ENCODE data around the gene MANF.
"Not testable (repeated sequence)": the region's sequence is repeated elsewhere in the genome, so short reads cannot be mapped to it uniquely, and the experiment has no call there.

Gene MANF

DNA sequence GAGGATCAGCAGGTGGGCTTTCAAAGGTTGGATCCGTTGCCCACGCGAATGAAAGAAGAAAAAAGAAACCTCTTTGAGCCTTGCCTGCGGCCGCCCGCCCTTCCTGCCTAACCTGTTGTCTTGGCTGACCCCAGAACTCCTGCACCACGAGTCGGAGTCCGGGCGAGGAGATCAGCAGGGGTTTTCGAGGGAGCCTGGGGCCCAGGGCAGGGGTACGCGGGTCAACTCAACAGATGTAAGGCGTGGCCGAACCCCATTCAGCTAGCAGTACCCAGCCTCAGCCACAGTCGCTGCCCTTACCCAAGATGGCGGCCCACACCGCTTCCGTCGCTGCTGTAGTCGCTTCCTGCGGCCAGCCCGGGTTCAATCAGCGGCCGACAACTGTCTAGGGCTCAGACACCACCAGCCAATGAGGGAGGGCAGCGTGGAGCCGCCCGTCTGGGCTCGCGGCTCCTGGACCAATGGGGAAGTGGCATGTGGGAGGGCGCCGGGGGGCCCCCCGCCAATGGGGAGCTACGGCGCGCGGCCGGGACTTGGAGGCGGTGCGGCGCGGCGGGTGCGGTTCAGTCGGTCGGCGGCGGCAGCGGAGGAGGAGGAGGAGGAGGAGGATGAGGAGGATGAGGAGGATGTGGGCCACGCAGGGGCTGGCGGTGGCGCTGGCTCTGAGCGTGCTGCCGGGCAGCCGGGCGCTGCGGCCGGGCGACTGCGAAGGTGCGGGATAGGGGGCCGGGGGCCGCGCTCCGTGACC lies at the start of gene MANF:
MANF (plus strand) TSS at position 566 of the 748 bp plus-strand sequence; CDS start at position 618, 52 bp downstream.
- peak; percentile 93 for DNase-seq (ENCODE audit: low read depth, low spot score)

DNA sequence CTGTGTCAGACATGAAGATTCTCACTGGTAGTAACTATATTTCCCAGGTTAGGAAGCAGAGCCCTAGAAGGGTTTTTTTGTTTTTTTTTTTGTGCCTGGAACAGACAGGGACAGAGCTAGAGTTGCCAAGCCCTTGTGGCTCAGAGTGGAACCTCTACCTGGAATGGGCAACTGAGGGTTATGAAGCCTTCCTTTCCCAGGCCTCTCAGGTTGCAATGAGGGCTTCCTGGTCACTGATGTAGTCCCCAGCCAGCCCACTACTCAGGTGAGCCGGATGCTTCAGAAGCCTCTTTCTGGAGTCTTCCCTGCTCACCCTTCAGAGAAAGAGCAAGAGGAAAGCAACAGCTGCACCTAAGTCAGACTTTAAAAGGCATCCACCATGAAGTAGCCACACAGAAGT lies 48.8 kb upstream of the MANF start:
- no peak overlapping the region for H3K27ac ChIP-seq

More for the DNA sequence above, at the start of gene MANF:
- H3K27ac ChIP-seq, result peak within 1 kb of the TSS; percentile 69

DNA sequence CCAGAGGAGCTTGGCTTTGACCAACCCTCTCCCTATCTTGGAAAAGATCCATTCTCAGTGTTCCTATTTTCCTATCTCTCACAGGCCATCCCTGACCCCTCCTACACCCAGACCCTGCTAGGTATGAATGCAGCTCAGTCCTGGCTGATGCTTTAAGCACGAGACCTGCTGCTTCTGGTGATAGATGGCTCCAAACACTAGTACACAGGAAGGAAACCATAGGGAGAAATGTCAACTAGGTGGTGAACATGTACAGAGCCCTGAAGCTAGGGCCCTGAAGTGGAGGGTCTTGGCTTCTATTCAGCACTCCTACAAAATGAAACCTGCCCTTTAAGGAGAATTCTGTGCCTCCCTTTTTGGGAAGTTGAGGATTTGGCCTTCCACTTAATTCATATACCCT lies 47.4 kb upstream of the MANF start:
- no peak overlapping the region for H3K27ac ChIP-seq

More for the DNA sequence above, 48.8 kb upstream of the MANF start:
- no peak for DNase-seq (ENCODE audit: low read depth, low spot score)

DNA sequence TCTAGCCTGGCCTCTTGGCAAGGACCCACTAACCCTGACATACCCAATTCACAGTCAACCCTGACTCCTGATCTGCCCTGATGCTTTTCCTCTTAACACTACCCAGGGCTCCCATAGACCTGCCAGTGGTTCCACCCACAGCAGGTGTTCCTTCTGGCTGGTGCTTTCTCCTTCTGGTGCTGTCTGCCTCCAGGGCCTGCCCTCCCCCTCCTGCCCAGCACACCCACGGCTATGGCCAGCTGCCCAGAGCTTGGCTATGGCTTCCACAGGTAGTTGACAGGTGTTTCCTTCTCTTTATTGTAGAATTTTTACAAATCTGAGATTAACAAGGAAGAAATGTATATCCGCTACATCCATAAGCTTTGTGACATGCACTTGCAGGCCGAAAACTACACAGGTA lies 46.5 kb upstream of the MANF start:
- no peak for DNase-seq (ENCODE audit: low read depth, low spot score)

More for the DNA sequence above, 47.4 kb upstream of the MANF start:
- no peak for DNase-seq (ENCODE audit: low read depth, low spot score)

DNA sequence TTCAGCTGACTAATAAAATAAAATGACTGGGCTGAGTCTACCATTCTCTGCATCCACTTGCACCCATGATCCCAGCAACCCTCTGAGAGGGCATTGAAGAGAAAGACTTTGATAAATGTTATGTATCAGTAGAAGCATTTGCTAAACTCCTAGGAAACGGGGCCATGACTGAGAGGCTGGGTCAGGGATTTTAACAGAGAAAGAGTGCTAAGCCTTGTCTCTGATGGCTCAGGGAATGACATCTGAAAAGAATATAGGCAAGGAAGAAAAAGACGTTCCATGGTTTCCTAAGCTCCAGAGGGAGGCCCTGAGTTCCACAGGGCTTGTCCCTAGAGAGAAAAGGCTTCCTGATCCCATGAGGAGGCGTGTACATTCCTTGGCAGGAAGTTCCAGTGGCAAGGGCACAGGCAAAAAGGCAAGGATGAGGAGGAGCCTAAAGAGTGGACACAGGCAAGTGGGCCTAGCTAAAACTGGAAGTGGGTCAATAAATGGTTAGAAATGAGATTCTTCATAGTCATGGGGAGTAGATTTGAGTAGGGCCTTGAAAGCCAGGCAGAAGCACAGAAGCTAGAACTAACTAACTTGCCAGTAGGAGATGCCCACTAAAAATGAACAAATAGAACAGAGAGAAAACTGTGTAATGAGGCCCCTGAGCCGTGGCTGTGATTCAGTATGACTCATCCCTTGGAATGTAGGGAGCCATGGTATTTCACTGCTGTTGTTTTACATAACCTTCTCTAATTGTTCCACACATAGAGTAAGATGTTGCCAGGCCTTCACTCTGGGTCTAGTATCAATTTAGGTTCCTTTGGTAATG lies 44.9 kb upstream of the MANF start:
- DNase-seq (ENCODE audit: low read depth, low spot score), result peak; percentile 37
- peak overlapping the region; percentile 87 for H3K27ac ChIP-seq

More for the DNA sequence above, 46.5 kb upstream of the MANF start:
- H3K27ac ChIP-seq, result no peak overlapping the region

DNA sequence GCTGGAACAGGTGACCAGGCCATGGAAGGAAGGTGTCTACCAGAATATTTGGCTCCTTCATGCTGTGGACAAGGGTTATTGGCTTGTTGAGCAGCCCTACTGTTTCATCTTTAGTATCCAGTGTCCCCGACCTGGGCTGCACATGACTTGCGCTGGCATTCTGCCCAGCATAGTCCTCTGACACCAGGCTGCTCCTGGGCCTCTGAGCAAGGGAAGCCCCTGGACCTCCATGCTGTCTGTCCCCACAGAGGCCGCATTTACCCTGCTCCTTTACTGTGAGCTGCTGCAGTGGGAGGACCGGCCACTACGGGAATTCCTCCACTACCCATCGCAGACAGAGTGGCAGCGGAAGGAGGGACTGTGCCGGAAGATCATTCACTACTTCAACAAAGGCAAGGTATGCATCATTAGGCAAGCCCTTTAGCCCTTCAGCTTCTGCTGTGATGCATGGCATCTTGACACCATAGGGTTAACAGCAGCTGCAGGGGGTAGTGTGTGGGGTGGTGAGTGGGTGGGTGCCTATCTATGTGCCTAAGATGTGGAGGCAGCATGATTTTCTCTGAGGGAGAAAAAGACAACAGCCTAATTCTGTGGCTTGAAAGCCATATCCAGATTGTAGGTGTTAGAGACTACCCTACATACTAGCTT lies 44.0 kb upstream of the MANF start:
- H3K27ac ChIP-seq, result peak overlapping the region; percentile 87
- DNase-seq (ENCODE audit: low read depth, low spot score), result no peak

DNA sequence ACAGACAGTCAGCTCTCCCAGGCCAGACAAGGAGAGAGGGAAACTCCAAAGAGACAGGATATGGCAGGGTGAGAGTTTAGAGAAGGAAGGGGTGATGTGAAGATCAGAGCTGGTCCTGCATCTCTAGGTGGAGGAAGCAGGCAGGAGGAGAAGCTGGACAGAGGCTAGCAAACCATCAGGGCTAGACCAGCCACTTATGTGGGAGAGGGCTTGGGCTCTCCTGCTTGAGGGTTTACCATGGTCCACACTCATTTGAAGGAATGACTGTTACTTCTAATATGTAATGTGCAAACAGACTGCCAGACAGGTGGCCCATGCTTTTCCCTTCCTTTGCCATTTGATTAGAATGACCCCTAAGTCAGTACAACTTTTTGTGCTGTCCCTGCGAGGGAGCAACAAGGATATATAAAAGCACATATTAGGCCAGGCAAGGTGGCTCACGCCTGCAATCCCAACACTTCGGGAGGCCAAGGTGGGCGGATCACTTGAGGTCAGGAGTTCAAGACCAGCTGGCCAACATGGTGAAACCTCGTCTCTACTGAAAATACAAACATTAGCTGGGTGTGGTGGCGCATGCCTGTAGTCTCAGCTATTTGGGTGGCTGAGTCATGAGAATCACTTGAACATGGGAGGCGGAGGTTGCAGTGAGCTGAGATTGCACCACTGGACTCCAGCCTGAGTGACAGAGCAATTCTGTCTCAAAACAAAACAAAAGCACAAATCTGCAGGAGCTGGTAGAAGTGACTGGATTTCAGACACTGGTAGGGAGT lies 41.0 kb upstream of the MANF start:
- H3K27ac ChIP-seq, result peak overlapping the region; percentile 42
- no peak for DNase-seq (ENCODE audit: low read depth, low spot score)

DNA sequence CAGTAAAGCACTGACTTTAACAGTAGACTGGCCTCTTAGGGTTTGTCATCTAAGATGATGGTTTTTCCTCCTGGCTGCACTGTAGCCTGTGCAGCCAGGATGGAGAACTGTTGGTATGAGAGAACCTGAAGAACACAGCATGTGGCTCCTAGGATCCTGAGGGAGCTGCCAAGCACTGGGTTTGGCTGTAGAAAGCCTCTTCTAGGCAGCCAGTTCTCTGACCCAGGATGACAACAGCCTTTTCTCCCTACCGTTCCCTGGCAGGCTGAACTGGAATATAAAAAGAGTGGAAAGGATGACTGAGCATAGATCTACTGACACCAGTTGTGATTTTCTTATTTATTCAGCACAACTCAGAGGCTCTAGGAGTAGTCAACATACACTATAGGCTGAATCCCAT lies 34.3 kb upstream of the MANF start:
- DNase-seq (ENCODE audit: low read depth, low spot score), result no peak
- no peak overlapping the region for H3K27ac ChIP-seq

DNA sequence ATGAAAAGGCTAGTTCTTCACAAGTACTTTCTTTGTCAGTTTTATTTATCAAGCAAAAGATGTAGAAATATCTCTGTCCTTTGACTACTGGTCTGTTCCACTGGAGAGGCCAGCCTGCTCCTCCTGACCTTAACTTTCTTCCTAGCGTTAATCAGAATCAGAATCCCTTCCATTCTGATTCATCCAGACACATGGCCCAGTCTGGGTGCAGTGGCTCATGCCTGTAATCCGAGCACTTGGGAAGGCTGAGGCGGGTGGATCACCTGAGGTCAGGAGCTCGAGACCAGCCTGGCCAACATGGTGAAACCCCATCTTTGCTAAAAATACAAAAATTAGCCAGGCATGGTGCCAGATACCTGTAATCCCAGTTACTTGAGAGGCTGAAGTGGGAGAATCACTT lies 32.0 kb upstream of the MANF start:
- no peak overlapping the region for H3K27ac ChIP-seq
- DNase-seq (ENCODE audit: low read depth, low spot score), result no peak

DNA sequence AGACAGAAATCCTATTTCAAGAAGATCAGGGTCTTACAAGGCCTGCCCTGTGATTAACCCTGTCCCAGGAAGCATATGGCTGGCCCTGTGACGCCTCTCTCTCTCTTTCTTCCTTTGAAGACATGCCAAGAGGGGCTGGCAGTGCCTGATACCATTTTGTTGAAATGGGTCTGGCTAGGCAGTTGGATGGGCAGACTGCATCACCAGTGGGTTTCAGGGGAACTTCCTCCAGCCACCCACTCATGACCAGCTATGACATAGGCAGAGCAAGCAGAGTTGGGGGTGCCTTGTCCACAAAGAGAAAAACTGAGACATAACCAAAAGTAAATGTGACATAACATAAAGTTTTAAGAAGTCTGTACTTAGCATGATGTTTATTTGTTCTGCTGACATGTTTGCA lies 31.4 kb upstream of the MANF start:
- H3K27ac ChIP-seq, result no peak overlapping the region
- DNase-seq (ENCODE audit: low read depth, low spot score), result no peak

DNA sequence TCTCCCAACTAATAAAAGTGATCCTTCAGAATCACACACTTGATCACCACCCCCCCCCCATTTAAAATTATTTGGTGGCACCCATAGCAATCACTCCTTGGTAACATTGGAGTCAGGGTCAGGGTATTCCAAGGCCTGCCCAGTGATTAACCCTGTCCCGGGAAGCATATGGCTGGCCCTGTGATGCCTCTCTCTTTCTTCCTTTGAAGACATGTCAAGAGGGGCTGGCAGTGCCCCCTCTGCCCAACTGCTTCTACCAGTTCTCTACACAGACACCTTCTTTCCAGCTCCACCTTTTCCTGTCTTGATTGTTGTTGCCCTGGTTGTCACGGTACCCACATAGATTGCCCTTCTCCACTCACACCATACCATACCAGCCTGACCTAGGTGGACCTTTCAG lies 30.9 kb upstream of the MANF start:
- no peak for DNase-seq (ENCODE audit: low read depth, low spot score)
- H3K27ac ChIP-seq, result no peak overlapping the region

DNA sequence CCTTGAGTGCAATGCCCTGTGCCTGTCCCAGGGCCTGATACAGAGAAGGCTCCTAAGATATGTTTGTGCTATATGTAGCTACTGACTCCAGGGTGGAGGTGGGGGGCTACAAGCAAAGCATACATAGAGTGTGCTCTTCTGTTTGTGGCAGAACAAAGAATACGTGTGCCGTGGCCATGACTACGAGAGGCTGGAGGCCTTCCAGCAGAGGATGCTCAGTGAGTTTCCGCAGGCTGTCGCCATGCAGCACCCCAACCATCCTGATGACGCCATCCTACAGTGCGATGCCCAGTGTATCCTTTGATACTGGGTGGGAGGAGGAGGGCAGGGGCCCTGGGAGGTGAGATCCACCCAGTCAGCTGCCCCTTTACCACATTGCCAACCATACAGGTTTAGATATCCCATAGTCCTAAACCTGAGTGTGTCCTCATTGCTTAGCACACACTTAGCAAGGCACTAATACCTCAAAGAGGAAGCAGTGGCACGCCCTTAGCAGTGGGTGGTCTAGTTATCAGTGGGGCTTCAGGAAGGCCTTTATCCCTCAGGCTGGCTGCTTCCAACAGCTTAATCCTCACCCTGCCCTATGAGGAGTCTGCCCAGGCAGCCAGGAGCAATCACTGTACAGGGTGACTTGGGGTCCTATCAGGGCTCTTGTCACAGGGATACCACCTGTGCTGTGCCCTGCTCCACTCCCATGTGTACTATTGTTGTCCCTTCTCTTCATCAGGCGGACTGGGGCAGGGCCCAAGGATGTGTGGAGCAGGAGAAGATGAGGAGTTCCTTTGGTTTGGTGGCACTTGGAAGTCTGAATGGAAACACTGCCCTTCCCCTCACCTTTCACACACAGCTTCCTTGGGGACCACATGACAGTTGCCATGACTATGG lies 30.1 kb upstream of the MANF start:
- H3K27ac ChIP-seq, result no peak overlapping the region
- no peak for DNase-seq (ENCODE audit: low read depth, low spot score)

DNA sequence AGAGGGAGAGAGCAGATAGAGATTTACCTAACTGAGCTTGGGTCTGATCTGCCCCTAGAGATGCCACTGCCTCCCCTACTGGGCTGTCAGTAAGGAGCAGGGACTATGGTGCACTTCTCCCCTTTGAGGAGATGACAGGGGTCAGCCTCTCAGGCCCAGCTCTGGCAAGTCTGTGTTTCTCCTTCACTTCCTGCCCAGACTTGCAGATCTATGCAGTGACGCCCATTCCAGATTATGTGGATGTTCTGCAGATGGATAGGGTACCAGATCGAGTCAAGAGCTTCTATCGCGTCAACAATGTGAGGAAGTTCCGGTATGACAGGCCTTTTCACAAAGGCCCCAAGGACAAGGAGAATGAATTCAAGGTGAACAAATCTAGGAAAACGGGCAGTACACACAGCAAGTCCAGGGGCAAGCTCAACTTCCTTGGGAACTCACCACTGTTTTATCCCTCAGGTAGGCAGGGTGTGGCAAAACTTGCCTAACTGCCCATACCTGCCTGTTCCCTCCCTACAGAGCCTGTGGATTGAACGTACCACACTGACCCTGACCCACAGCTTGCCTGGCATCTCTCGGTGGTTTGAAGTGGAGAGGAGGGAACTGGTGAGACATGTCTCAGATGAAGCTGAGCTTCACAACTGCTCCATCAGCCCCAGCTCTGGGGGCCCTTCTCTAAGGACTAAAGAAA lies 29.1 kb upstream of the MANF start:
- no peak for DNase-seq (ENCODE audit: low read depth, low spot score)
- H3K27ac ChIP-seq, result peak overlapping the region; percentile 17

DNA sequence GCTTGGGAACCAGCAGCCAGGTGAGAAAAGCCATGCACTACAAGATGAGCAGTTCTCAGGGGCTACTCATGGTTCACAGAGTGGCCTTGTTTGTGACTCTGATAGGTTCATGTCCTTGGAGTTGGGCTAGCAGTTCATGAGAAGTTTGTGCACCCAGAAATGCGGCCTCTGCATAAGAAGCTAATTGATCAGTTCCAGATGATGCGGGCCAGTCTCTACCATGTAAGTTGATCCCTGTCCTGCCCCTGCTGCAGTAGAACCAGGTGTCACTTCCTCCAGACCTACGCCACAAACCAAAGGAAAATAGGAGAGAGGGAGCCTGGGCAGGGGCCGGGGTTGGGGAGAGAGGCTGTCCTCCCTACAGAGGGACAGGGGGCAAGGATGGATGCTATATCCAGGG lies 27.2 kb upstream of the MANF start:
- no peak for DNase-seq (ENCODE audit: low read depth, low spot score)
- H3K27ac ChIP-seq, result no peak overlapping the region

DNA sequence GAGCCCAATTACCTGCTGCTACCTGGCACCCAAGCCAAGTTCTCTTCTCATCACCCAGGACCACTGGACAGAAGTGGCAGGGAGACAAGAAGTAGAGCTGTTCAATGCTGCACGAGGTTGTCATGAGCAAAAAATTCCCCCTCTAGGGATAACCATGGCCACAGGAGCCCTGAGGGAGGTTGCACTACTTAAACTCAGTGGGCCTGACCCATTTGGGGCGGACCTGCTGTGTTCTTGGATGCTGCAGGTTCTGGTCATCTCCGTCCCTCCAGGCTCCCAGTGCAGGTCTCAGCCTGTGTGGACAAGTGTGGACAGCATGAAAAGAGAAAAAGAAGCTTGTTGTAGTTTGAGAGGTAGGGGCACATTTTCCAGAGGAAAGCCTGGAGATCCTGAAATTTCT lies 26.1 kb upstream of the MANF start:
- no peak for DNase-seq (ENCODE audit: low read depth, low spot score)
- no peak overlapping the region for H3K27ac ChIP-seq

DNA sequence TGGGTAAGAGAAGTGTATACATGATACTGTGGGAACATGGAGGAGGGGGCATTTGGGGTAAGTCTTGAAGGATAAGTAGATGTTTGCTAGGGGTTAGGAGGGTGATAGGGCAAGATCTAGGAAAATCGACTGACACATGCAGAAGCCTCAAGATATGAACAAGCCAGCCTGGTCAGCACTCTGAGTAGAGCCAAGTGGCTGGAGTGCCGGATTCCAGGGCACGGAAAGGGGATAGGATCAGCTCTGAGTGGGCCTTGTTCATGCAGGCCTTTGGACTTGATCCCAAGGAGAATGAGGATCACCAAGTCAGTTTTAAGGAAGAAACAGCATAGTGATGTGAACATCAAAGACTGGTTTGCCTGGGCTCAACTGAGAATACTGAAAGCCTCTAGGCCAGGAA lies 24.3 kb upstream of the MANF start:
- H3K27ac ChIP-seq, result no peak overlapping the region
- DNase-seq (ENCODE audit: low read depth, low spot score), result no peak

DNA sequence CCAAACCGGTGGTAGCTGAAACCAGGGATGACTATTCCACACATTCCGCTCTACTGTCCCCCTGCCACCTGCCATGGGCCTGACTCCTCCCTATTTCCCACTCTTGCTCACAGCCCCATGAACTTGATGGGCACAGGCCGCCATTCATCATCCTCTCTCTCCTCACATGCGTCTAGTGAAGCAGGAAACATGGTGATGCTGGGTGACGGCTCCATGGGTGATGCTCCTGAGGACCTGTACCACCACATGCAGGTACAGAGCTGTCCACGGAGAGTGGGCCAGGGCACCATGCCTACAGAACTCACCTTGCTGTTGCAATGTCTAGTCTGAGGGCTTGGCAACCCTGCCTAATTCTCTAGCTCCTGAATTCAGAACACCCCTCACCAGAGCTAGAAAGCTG lies 23.3 kb upstream of the MANF start:
- no peak for DNase-seq (ENCODE audit: low read depth, low spot score)
- H3K27ac ChIP-seq, result no peak overlapping the region

DNA sequence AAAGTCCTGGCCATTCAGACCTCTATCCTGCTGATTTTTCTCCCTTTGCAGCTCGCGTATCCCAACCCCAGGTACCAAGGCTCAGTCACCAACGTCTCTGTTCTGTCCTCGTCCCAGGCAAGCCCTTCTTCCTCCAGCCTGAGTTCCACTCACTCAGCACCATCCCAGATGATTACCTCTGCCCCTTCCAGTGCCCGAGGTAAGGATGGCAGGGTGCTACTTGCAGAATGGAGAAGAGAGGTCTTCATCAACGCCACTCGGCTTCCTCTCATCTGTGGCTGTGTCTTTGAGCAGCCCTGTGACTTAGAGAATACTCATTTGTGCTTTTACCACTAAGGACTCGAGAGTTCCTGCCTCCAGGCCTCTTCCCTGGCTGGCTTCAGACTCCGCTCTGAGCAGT lies 22.6 kb upstream of the MANF start:
- H3K27ac ChIP-seq, result no peak overlapping the region

DNA sequence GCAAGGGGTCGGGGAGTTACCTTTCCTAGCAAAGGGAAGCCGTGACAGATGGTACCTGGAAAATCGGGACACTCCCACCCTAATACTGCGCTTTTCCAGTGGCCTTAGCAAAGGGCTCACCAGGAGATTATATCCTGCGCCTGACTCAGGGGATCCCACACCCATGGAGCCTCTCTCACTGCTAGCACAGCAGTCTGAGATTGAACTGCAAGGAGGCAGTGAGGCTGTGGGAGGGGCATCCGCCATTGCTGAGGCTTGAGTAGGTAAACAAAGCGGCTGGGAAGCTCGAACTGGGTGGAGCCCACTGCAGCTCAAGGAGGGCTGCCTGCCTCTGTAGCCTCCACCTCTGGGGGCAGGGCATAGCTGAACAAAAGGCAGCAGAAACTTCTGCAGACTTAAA lies 16.8 kb upstream of the MANF start:
- DNase-seq (ENCODE audit: low read depth, low spot score); H3K27ac ChIP-seq: not testable (repeated sequence)

More for the DNA sequence above, 22.6 kb upstream of the MANF start:
- no peak for DNase-seq (ENCODE audit: low read depth, low spot score)

Measured in epithelial cell of prostate (primary cell).